ENCODE data around the gene TAOK1. TPM values are rescaled to one million over a fixed set of nuclear protein-coding genes. Genes with fewer than 3 reads are reported as not detected.

The TAOK1 gene
- total RNA-seq, 1 donor = 70.4 TPM

DNA sequence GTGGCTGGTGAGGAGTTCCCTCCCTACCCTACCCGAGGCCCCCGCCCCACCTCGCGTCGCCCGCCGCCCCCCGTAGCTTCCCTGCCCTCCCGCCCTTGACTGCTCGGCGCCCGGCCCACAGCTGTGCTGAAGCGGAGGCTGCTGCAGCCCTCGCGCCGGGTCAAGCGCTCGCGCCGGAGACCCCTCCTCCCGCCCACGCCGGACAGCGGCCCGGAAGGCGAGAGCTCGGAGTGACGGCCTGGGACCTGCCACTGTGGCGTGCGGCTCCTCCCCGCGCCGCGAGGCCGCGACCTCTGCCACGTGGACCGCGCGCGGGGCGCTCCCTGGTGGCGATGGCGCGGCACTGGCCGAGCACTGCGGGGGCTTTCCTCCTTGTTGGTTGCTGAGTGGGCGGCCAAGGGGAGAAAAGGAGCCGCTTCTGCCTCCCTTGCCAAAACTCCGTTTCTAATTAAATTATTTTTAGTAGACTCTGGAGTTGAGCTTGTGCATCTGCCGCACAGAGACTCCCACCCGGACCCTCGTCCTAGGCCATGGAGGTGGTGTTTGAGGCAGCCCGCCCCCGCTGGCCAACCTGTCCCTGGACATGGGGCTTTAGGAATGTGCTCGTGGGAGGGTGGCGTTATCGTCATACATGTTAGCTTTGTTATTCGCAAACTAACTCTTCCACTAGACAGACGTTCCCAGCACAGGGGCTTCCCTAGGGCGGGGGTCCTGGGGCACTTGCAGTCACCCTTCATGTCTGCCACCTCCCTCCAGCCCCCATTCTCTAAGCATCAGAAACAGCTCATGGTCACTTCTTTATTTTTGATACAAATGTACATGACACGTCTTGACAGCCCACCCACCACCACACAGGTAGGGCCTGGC is 182.8 kb downstream of the TAOK1 start:
- peak; percentile 61 for DNase-seq (ENCODE audit: low read depth)
- TF ChIP-seq, protein P1, sequence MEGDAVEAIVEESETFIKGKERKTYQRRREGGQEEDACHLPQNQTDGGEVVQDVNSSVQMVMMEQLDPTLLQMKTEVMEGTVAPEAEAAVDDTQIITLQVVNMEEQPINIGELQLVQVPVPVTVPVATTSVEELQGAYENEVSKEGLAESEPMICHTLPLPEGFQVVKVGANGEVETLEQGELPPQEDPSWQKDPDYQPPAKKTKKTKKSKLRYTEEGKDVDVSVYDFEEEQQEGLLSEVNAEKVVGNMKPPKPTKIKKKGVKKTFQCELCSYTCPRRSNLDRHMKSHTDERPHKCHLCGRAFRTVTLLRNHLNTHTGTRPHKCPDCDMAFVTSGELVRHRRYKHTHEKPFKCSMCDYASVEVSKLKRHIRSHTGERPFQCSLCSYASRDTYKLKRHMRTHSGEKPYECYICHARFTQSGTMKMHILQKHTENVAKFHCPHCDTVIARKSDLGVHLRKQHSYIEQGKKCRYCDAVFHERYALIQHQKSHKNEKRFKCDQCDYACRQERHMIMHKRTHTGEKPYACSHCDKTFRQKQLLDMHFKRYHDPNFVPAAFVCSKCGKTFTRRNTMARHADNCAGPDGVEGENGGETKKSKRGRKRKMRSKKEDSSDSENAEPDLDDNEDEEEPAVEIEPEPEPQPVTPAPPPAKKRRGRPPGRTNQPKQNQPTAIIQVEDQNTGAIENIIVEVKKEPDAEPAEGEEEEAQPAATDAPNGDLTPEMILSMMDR (IDR thresholded peaks at IDR 0.05; ENCODE audit: insufficient read depth, low read depth, low read length) = peak; percentile 64
- H3K4me3 ChIP-seq (ENCODE audit: low read depth, low read length) = peak overlapping the region; percentile 18

DNA sequence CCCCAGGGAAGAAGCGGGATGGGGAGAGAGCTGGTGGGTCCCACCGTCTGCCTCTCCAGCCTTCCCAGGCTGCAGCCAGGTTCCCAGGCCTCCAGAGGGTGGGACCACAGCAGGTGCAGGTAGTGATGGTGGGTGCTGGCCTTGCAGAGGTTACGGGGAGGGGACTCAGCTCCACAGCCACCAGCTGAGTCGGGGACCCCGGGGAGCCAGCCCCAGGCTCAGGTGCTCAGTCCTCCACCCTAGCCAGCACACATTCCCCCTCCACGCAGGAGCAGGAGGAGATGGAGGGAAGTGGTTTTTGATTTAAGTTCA is 183.4 kb downstream of the TAOK1 start:
- no peak overlapping the region for H3K4me3 ChIP-seq (ENCODE audit: low read depth, low read length)
- TF ChIP-seq, protein P1 (IDR thresholded peaks at IDR 0.05; ENCODE audit: insufficient read depth, low read depth, low read length) = no peak
- no peak for DNase-seq (ENCODE audit: low read depth)

DNA sequence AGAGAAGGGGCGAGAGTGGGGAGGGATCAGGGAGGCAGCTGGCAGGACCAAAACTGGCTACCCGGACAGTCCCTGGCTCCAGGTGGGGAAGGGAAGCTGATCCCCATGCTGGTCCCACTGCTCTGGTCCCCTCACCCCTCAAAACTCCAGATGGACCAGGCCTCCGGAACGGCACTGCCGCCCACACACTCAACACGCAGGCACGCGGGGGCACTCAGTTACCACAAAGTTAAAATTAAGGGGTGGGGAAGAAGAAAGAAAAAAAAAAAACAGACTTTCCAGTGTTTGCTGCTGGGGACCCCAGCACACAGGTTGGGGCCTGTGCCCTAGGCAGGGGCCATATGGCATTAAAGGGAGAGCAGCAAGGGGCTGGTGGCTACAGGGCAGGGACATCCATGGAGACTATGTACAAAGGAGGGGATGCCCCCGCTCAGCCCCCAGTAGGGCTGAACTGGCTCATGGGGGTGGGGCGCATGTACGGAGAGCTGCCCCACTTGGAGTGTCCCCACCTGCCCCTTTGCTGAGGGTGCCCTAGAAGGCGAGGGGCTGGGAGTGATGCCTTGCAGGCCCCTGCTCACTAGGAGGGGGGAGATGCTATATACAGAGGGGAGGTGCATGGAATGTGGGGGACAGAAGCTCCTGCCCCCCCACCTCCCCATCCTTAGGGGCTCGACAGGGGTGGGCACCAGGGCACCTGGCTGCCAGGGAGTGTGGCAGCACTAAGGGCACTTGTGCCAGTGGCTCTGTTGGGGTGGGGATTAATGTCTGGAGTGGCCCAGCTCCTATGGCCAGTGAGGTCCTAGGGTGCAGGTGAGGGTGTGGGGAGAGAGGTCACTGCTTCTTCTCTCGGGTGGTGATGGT is 183.9 kb downstream of the TAOK1 start:
- TF ChIP-seq, protein P1 (IDR thresholded peaks at IDR 0.05; ENCODE audit: insufficient read depth, low read depth, low read length) = no peak
- DNase-seq (ENCODE audit: low read depth) = no peak
- no peak overlapping the region for H3K4me3 ChIP-seq (ENCODE audit: low read depth, low read length)

DNA sequence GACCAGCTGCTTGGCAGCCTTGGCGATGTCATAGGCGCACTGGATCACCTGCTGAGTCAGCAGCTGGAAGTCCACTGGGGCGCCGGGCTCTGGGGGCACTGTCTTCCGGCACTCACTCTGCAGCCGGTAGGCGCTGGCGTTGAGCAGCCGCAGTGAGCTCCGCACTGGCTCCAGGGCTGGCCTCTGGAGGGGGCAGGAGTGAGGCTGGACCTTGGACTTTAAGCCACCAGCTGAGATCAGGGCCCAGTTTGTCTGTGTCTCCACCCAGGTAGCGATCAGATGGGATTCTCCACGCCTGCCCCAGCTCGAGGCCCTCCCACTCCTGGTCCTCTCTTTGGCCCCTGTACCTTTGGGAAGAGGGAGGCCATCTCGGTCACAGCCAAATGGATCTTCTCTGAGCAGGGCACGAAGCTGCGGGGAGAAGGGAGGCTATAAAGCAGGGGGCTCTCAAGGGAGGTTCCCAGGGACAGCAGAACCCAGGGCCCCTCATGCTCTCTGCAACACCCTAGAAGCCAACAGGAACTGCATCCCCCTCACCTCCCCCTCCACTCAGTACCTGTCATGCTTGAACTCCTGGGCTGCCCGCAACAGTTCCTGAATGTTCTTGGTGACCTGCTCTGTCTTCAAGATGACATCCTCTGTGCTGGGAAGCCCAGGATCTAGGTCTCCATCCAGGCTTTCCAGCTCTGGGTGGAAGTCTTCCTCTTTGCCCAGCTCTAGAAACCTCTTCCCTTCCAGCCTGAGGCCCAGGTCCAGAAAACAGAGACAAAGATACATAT is 184.8 kb downstream of the TAOK1 start:
- DNase-seq (ENCODE audit: low read depth) = no peak
- TF ChIP-seq, protein P1 (IDR thresholded peaks at IDR 0.05; ENCODE audit: insufficient read depth, low read depth, low read length) = no peak
- no peak overlapping the region for H3K4me3 ChIP-seq (ENCODE audit: low read depth, low read length)

DNA sequence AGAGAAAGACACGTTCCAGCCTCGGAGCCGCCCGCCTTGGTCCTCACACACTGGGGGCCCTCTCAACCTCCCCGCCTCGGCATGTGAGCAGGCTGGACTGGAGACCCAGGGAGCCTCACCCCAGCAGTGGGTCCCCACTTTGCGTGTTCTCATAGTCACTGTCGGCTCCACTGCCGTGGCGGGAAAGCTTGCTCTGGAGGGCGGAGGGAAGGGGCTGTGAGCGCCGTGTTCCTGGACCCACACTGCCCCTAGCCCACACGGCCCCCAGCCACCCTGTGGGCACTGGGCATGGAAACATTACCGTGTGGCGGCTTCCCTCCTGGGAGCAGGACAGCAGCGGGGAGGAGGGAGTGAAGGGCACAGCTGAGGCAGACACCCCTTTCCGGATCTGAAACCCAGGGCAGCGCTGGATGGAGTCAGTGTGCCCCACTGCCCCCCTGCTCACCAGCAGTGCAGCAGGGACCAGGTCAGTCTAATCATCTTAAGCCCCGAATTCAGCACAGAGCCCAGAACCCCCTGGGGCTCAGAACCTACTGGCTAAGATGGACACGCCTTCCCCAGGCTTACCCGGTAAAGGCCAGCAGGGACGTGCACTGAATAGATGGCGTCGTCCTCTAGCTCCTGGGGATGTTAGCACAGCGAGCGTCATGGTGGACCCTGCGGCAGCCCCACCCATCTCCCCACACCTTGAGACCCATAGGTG is 185.5 kb downstream of the TAOK1 start:
- TF ChIP-seq, protein P1 (IDR thresholded peaks at IDR 0.05; ENCODE audit: insufficient read depth, low read depth, low read length) = no peak
- no peak overlapping the region for H3K4me3 ChIP-seq (ENCODE audit: low read depth, low read length)
- DNase-seq (ENCODE audit: low read depth) = no peak

Data from fibroblast of villous mesenchyme (primary cell).